ENCODE results near the gene VPS52. TPM values are rescaled to one million over a fixed set of nuclear protein-coding genes. Genes with fewer than 3 reads are reported as not detected.

Gene VPS52
- total and polyA plus RNA-seq, 9 of the 15 experiments (the other 6 are each of a cell fraction or from before 2014, with no cell fraction given), result 24.4 to 103 (median 40.2) TPM

DNA sequence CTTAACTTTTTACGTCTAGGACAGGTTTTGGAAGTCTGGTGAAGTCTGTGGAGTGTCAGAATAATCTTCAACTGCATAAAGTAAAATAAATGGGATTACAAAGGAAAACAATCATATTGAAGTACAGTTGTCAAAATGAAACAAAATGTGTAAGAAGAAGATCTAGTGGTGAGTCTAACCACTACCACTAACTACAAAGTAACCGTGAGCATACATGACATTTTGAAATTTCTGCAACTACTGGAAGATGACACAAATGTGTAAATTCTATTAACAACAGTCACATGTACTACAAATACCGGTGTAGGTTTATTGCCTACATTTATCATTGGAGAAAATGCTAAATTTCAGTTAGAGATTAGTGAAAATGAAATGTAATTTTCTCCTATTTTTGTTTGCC lies 29.7 kb downstream of the VPS52 start:
- intact Hi-C loops (cut with micrococcal nuclease) (no loop called here), in situ Hi-C loops (cut with MboI) (no loop called here)
- H3K27me3 ChIP-seq (ENCODE audit: control insufficient read depth in 2 of 2, insufficient read depth in 2 of 2, low read length in 2 of 2), result peaks cover 42 to 43% of the 10 kb centered on the region in 2 experiments
- WGBS (ENCODE audit: insufficient coverage, low coverage, missing lambda C conversion rate), result 0% methylated on average over 3 of the region's 3 CpGs
- no peak overlapping the region for H3K4me2 ChIP-seq (ENCODE audit: insufficient read depth, low read length)
- no peaks in the 10 kb centered on the region for H3K79me2 ChIP-seq (ENCODE audit: control insufficient read depth, insufficient read depth, low read length)
- no peak for FAIRE-seq
- no peaks in the 10 kb centered on the region for H3K9me1 ChIP-seq (ENCODE audit: control insufficient read depth, insufficient read depth, low read length)
- no peaks in the 10 kb centered on the region for H3K9me3 ChIP-seq (replicated peaks; ENCODE audit: control insufficient read depth, insufficient read depth, low read depth, low read length)
- TF ChIP-seq AFF1 (IDR thresholded peaks at IDR 0.05; ENCODE audit: low read depth in 1 of 2, partially characterized antibody in 2 of 2), result no peak
- no peak for TF ChIP-seq TEAD1 (CRISPR knock-in tag; IDR thresholded peaks at IDR 0.05)
- TF ChIP-seq NCOA4 (IDR thresholded peaks at IDR 0.05; ENCODE audit: partially characterized antibody), result no peak
- TF ChIP-seq ZNF699 (CRISPR knock-in tag; IDR thresholded peaks at IDR 0.05; ENCODE audit: insufficient replicate concordance), result no peak
- no peak for TF ChIP-seq HNRNPLL (IDR thresholded peaks at IDR 0.05; ENCODE audit: low read depth, low read length, poor library complexity, severe bottlenecking)
- TF ChIP-seq ESRRB (CRISPR knock-in tag; IDR thresholded peaks at IDR 0.05; ENCODE audit: borderline replicate concordance), result no peak
- no peak for TF ChIP-seq CBX5 (IDR thresholded peaks at IDR 0.05; ENCODE audit: borderline replicate concordance, low read depth)
- TF ChIP-seq ZBTB8A (IDR thresholded peaks at IDR 0.05; ENCODE audit: partially characterized antibody), result no peak
- no peak for TF ChIP-seq MAFG (tag; conservative IDR thresholded peaks at IDR 0.05)
- TF ChIP-seq KDM1A (IDR thresholded peaks at IDR 0.05), result no peak
- no peak for TF ChIP-seq ZNF76 (CRISPR knock-in tag; IDR thresholded peaks at IDR 0.05; ENCODE audit: borderline replicate concordance)
- H3K4me3 ChIP-seq, result no peak overlapping the region
- no peak overlapping the region for H3K27ac ChIP-seq (ENCODE audit: extremely low read depth, low read depth, low read length)
- H3K36me3 ChIP-seq (ENCODE audit: control insufficient read depth, insufficient read depth, low read length), result no peaks in the 10 kb centered on the region
- H4K20me1 ChIP-seq (replicated peaks; ENCODE audit: control insufficient read depth, insufficient read depth, low read length), result 0 out of 2 replicates have a peak, but pooled peaks cover 3% of the 10 kb centered on the region
- POLR2A ChIA-PET, result interaction anchor here (0.7 kb wide), 1 partner anchor 30 kb away, joined by 3 read pairs; the partner anchor contains the start of genes RPS18 and VPS52
- no peak overlapping the region for H3K9ac ChIP-seq (ENCODE audit: insufficient read depth in 1 of 2, low read depth in 2 of 2, low read length in 2 of 2)
- ATAC-seq, result no peak
- no TSS peak for BruUV-seq (replicated peaks)
- H2AFZ ChIP-seq (ENCODE audit: low read depth, low read length), result no peak overlapping the region
- DNase-seq (ENCODE audit: extremely low read depth in 1 of 4, low spot score in 3 of 4), result no peak
- CTCF ChIA-PET (ENCODE audit: low intra/inter-chr PET ratio), result no interaction called here
- H3K4me1 ChIP-seq (replicated peaks in 1 of 2; ENCODE audit: control insufficient read depth in 2 of 2, insufficient read depth in 2 of 2, low read length in 2 of 2), result no peaks in the 10 kb centered on the region
